ENCODE data around the gene SMC1A. TPM values are rescaled to one million over a fixed set of nuclear protein-coding genes. Genes with fewer than 3 reads are reported as not detected.

SMC1A gene
- total RNA-seq, 1 experiment from 2014 or later = 89.3 TPM

DNA sequence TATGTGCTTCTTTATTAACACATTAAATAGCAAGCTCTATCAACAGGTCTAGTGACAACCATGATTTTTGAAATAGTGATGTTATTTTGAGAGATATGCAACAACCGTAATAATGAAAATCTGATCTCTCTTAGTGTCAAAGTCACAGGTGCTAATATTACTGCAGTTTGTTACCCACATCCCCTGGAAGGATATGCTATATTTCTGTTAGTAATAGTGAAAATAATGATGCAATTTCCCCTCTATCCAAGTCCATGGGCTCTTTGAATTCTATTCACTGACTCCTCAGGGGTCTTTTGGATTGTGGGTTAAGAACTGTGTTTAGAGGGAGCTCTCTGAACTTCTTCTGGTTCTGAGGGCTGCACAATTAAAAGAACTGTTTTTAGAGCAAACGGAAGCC, 14.8 kb upstream of the SMC1A start:
- Mint-ChIP-seq H3K4me3 (no peak overlapping the region), H3K4me1 (peaks cover 9% of the 10 kb centered on the region), H3K27me3 (ENCODE audit: low read depth) (peaks cover 21% of the 10 kb centered on the region), H3K9me3 (no peaks in the 10 kb centered on the region), H3K27ac (no peak overlapping the region), H3K36me3 (no peaks in the 10 kb centered on the region)
- no peak for DNase-seq (ENCODE audit: low spot score)
- no peak for ATAC-seq
- POLR2A ChIA-PET = interaction anchor here (1.8 kb wide), 1 partner anchor 15 kb away, joined by 6 read pairs; the partner anchor contains the start of genes RIBC1 and SMC1A
- no peak for TF ChIP-seq GRHL2 (CRISPR knock-in tag; IDR thresholded peaks at IDR 0.05; ENCODE audit: insufficient replicate concordance, severe bottlenecking)
- no peak for TF ChIP-seq HMGA2 (CRISPR knock-in tag; IDR thresholded peaks at IDR 0.05)
- TF ChIP-seq ZNF423 (CRISPR knock-in tag; IDR thresholded peaks at IDR 0.05) = no peak
- CTCF ChIA-PET = interaction anchor here (0.9 to 3.7 kb wide), 6 partner anchors 14 to 124 kb away, joined by 3 to 28 read pairs (median 11); partner anchors contain the start of genes RIBC1 and SMC1A

DNA sequence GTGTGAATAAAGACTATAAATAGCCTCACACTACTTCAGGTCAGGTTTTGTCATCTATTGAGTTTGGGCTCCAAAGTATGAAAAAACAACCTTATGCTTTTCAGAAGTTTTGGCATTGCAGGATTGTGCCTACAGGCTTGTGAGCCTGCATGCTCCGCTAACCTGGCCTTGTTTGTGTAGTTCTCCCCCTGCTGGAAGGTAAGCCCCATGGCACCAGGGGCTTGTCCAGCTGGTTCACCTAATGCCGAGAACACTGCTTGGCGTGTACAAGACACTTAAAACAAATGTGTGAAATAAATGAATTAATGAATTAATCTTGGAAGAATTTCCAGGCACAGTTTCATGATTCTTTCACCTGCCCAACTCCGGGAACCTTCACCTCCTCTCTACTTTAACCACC, 13.5 kb upstream of the SMC1A start:
- ATAC-seq (peak; percentile 71), DNase-seq (ENCODE audit: low spot score) (peak; percentile 58)
- TF ChIP-seq RORB (CRISPR knock-in tag; IDR thresholded peaks at IDR 0.05) (no peak), ZNF121 (CRISPR knock-in tag; IDR thresholded peaks at IDR 0.05) (no peak), ZNF396 (CRISPR knock-in tag; IDR thresholded peaks at IDR 0.05; ENCODE audit: borderline replicate concordance) (no peak)
- TF ChIP-seq, protein P1, sequence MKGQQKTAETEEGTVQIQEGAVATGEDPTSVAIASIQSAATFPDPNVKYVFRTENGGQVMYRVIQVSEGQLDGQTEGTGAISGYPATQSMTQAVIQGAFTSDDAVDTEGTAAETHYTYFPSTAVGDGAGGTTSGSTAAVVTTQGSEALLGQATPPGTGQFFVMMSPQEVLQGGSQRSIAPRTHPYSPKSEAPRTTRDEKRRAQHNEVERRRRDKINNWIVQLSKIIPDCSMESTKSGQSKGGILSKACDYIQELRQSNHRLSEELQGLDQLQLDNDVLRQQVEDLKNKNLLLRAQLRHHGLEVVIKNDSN (CRISPR knock-in tag; IDR thresholded peaks at IDR 0.05) = no peak
- TF ChIP-seq, protein P2, sequence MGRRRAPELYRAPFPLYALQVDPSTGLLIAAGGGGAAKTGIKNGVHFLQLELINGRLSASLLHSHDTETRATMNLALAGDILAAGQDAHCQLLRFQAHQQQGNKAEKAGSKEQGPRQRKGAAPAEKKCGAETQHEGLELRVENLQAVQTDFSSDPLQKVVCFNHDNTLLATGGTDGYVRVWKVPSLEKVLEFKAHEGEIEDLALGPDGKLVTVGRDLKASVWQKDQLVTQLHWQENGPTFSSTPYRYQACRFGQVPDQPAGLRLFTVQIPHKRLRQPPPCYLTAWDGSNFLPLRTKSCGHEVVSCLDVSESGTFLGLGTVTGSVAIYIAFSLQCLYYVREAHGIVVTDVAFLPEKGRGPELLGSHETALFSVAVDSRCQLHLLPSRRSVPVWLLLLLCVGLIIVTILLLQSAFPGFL (CRISPR knock-in tag; IDR thresholded peaks at IDR 0.05; ENCODE audit: borderline replicate concordance) = no peak
- TF ChIP-seq, protein P3, sequence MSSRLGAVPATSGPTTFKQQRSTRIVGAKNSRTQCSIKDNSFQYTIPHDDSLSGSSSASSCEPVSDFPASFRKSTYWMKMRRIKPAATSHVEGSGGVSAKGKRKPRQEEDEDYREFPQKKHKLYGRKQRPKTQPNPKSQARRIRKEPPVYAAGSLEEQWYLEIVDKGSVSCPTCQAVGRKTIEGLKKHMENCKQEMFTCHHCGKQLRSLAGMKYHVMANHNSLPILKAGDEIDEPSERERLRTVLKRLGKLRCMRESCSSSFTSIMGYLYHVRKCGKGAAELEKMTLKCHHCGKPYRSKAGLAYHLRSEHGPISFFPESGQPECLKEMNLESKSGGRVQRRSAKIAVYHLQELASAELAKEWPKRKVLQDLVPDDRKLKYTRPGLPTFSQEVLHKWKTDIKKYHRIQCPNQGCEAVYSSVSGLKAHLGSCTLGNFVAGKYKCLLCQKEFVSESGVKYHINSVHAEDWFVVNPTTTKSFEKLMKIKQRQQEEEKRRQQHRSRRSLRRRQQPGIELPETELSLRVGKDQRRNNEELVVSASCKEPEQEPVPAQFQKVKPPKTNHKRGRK (CRISPR knock-in tag; IDR thresholded peaks at IDR 0.05; ENCODE audit: borderline replicate concordance) = no peak
- TF ChIP-seq, protein P4, sequence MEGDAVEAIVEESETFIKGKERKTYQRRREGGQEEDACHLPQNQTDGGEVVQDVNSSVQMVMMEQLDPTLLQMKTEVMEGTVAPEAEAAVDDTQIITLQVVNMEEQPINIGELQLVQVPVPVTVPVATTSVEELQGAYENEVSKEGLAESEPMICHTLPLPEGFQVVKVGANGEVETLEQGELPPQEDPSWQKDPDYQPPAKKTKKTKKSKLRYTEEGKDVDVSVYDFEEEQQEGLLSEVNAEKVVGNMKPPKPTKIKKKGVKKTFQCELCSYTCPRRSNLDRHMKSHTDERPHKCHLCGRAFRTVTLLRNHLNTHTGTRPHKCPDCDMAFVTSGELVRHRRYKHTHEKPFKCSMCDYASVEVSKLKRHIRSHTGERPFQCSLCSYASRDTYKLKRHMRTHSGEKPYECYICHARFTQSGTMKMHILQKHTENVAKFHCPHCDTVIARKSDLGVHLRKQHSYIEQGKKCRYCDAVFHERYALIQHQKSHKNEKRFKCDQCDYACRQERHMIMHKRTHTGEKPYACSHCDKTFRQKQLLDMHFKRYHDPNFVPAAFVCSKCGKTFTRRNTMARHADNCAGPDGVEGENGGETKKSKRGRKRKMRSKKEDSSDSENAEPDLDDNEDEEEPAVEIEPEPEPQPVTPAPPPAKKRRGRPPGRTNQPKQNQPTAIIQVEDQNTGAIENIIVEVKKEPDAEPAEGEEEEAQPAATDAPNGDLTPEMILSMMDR (IDR thresholded peaks at IDR 0.05) = peak; percentile 58
- TF ChIP-seq, protein P5, sequence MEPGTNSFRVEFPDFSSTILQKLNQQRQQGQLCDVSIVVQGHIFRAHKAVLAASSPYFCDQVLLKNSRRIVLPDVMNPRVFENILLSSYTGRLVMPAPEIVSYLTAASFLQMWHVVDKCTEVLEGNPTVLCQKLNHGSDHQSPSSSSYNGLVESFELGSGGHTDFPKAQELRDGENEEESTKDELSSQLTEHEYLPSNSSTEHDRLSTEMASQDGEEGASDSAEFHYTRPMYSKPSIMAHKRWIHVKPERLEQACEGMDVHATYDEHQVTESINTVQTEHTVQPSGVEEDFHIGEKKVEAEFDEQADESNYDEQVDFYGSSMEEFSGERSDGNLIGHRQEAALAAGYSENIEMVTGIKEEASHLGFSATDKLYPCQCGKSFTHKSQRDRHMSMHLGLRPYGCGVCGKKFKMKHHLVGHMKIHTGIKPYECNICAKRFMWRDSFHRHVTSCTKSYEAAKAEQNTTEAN (CRISPR knock-in tag; IDR thresholded peaks at IDR 0.05) = no peak
- H3K27ac Mint-ChIP-seq = no peak overlapping the region
- peaks cover 4% of the 10 kb centered on the region; the same call in 1 of the 2 replicates for H3K36me3 Mint-ChIP-seq
- peaks cover 16% of the 10 kb centered on the region for H3K27me3 Mint-ChIP-seq (ENCODE audit: low read depth)
- no peaks in the 10 kb centered on the region for H3K9me3 Mint-ChIP-seq
- H3K4me3 Mint-ChIP-seq = no peak overlapping the region
- ChIA-PET POLR2A (interaction anchor here (1.8 kb wide), 1 partner anchor 13 kb away, joined by 6 read pairs; the partner anchor contains the start of genes RIBC1 and SMC1A), CTCF (interaction anchor here (0.6 to 3.7 kb wide), 12 partner anchors 10 to 157 kb away, joined by 3 to 28 read pairs (median 6); partner anchors contain the start of genes RIBC1 and SMC1A)
- H3K4me1 Mint-ChIP-seq = peaks cover 9% of the 10 kb centered on the region

DNA sequence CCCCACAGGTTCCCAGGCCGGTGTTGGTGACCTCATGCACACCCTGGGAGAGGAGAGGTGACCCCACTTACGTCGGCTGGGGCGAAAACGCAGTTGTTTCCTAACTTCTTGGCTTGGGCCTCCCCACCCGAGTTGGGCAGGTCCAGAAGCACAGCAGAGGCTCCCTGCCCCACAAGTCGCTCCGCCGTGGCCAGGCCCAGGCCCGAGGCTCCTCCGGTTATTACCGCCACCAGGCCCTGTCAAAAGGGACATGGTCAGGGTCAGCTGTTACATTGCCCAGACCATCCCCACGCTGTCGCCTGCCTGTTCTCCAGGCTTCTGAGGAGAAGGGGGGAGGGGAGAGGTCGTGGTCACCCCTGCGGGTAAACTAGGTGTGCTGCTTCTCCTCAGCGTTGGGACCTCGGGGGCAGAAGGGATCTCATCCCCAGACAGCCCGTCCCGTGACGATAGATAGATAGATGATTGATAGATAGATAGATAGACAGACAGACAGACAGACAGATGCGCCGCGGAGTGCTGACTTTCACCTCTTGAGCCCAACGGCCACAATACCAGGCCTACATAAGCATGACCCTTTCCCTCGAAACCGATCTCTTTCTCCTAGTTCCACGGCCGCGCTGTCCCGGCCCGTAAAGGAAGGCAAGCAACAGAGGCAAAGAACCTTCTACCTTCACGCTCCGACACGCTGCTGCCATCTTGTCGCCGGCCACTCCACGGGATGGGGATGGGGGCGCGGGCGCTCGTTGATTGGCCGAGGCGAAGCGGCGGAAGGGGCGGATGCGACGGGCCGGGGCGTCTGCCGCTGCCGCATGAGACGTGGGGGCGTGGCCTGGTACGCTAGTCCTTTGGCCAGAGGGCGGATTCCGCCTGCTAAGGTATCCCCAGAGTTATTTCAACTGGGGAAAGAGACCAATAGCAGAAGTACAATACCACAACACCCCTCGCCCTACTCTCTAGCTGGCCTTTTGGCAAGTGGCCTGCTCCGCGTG, 11.5 kb upstream of the SMC1A start, which contains the start of gene HSD17B10:
Gene HSD17B10, minus strand, starts transcription at position 720 of the 989 bp plus-strand sequence. Its CDS starts 25 bp downstream, at position 695.
- Mint-ChIP-seq H3K27me3 (ENCODE audit: low read depth) (peaks cover 9% of the 10 kb centered on the region; the same call in 1 of the 2 replicates), H3K27ac (peak within 1 kb of the TSS; percentile 95), H3K4me1 (peaks cover 5% of the 10 kb centered on the region), H3K4me3 (peak within 1 kb of the TSS; percentile 98), H3K9me3 (no peaks in the 10 kb centered on the region), H3K36me3 (peaks cover 8% of the 10 kb centered on the region; the same call in 1 of the 2 replicates)
- ATAC-seq (peak; percentile 96), DNase-seq (ENCODE audit: low spot score) (peak; percentile 90)
- ChIA-PET POLR2A (no interaction called here), CTCF (interaction anchor here (1.3 to 3.7 kb wide), 4 partner anchors 12 to 121 kb away, joined by 3 to 28 read pairs (median 9); no protein-coding TSS in a partner anchor)
- no peak for TF ChIP-seq ELF4 (CRISPR knock-in tag; IDR thresholded peaks at IDR 0.05; ENCODE audit: low read depth)
- TF ChIP-seq, protein P6, sequence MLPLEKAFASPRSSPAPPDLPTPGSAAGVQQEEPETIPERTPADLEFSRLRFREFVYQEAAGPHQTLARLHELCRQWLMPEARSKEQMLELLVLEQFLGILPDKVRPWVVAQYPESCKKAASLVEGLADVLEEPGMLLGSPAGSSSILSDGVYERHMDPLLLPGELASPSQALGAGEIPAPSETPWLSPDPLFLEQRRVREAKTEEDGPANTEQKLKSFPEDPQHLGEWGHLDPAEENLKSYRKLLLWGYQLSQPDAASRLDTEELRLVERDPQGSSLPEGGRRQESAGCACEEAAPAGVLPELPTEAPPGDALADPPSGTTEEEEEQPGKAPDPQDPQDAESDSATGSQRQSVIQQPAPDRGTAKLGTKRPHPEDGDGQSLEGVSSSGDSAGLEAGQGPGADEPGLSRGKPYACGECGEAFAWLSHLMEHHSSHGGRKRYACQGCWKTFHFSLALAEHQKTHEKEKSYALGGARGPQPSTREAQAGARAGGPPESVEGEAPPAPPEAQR (CRISPR knock-in tag; IDR thresholded peaks at IDR 0.05) = no peak
- no peak for TF ChIP-seq IRF2 (CRISPR knock-in tag; IDR thresholded peaks at IDR 0.05; ENCODE audit: borderline replicate concordance, low read depth)
- no peak for TF ChIP-seq ZNF263 (CRISPR knock-in tag; IDR thresholded peaks at IDR 0.05; ENCODE audit: low read depth)
- TF ChIP-seq, protein P7, sequence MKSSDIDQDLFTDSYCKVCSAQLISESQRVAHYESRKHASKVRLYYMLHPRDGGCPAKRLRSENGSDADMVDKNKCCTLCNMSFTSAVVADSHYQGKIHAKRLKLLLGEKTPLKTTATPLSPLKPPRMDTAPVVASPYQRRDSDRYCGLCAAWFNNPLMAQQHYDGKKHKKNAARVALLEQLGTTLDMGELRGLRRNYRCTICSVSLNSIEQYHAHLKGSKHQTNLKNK (CRISPR knock-in tag; IDR thresholded peaks at IDR 0.05) = no peak
- TF ChIP-seq SP1 (CRISPR knock-in tag; conservative IDR thresholded peaks at IDR 0.05) = peak; percentile 77
- TF ChIP-seq, protein P8, sequence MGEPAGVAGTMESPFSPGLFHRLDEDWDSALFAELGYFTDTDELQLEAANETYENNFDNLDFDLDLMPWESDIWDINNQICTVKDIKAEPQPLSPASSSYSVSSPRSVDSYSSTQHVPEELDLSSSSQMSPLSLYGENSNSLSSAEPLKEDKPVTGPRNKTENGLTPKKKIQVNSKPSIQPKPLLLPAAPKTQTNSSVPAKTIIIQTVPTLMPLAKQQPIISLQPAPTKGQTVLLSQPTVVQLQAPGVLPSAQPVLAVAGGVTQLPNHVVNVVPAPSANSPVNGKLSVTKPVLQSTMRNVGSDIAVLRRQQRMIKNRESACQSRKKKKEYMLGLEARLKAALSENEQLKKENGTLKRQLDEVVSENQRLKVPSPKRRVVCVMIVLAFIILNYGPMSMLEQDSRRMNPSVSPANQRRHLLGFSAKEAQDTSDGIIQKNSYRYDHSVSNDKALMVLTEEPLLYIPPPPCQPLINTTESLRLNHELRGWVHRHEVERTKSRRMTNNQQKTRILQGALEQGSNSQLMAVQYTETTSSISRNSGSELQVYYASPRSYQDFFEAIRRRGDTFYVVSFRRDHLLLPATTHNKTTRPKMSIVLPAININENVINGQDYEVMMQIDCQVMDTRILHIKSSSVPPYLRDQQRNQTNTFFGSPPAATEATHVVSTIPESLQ (CRISPR knock-in tag; IDR thresholded peaks at IDR 0.05) = no peak

All from WTC11 (cell line).